Globus pallidus (tissue), 1 donor: ENCODE measurements around the gene GDF7.

Experiments used
- DNase-seq: peaks from one replicate; pipeline ENCODE4 v3.0.0-alpha.2; 2015; ENCODE audit warnings: low spot score

Gene GDF7

GRCh38 chr2:20645301-20645701, 21.6 kb upstream of the GDF7 start:
- DNase-seq: no peak

GRCh38 chr2:20645761-20646160, 21.2 kb upstream of the GDF7 start:
- no peak for DNase-seq

DNA sequence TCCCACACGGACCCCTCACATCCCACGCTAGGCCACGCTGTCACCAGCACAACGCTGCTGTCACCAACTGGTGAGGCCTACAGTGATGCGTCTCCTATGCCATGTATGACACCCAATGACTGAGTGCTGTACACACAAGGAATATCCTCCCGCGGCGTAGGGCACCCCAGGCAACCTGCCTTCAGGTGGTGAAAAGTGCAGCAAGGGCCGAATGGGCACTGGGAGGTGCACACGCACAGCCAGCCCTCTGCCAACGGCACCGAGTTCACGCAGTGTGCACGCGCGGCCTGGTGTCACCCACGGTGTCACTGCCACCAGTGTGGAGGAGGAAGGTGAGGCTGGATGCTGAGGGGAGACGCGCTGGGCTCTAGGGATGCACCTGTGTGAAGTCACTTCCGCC, 20.5 kb upstream of the GDF7 start:
- DNase-seq: no peak

GRCh38 chr2:20647211-20647610, 19.7 kb upstream of the GDF7 start:
- DNase-seq: no peak

- no peak for DNase-seq
Observed at GRCh38 chr2:20647738-20648137, 19.2 kb upstream of the GDF7 start.

GRCh38 chr2:20648206-20648605, 18.7 kb upstream of the GDF7 start:
- no peak for DNase-seq

DNA sequence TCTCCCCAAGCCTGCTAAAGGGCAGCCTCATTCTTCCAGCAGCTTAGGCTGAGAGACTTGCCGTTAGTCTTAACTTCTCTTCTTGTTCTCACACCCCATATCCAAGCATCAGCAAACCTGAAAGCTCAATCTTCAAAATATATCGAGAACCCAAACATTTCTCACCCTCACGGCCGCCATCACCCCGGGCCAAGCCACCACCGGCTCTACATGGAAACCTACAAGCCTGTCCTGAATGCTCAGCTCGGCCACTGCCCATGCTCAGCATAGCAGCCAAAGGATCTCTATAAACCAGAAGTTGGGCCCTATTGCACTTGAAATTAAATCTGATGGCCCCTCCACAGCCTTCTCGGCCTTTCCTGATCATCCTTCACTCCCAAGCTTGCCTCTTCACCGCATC, 18.1 kb upstream of the GDF7 start:
- DNase-seq: no peak

DNA sequence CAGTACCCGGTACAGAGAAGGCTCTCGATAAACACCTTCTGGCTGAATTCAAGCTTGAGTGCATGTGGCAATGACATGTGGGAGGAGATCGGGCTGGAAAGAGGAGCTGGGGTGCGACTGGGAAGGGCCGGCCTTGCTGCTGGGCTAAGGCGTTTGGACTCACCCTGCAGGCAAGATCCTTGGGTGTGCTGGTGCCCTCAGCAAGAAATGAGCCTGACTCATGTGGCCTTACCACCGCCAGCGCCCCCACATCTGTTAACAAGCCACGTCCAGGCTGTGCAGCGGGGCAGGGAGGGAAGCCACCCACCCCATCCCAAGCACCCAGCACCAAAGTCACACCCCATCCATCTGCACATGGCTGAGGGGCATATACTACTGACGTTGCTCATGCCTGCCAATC, 17.4 kb upstream of the GDF7 start:
- no peak for DNase-seq

DNA sequence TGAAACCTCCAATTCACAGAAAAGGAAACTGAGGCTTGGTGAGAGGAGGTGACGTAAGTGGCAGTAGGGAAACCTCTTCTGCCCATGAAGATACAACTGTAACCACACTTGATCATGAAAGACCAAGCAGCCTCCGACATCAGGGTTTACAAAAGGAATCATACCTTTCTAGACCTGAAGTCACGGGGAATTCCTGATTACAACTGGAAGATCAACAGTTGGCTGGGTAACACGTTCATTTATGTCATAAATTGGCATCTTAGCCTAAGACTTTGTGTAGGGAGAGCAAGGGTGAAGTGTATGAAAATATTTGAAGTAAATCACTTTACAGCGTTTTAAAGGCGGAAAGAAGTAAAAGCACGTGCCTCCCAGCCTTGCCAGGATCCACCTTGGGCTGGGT, 17.0 kb upstream of the GDF7 start:
- no peak for DNase-seq

- peak; percentile 47 for DNase-seq
Observed at GRCh38 chr2:20650393-20650876, 16.5 kb upstream of the GDF7 start.

GRCh38 chr2:20650877-20651730, 15.8 kb upstream of the GDF7 start, which contains the start of gene HS1BP3:
Gene HS1BP3 (minus strand): TSS chr2:20651098. CDS start chr2:20651063, 35 bp downstream.
- peak; percentile 85 for DNase-seq

- no peak for DNase-seq
Observed at GRCh38 chr2:20651731-20652099, 15.2 kb upstream of the GDF7 start.

DNA sequence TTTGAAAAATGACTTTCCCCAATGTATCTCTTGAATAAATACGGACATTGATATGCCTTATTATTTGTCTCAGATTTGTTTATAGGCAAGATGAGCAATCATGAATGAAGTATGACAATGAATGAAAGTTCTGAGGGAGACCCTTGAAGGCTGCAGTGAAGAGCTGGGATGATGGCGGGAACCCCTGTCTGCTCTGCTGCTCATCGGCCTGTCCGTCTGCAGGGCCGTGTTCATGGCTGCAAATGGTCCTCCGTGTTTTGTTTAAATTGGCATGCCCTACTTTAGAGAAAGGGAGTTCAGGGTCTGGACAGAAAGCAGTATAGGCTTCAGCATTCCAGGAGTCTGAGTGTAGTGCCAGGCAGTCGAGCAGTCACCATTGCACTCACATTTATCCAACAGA, 14.8 kb upstream of the GDF7 start:
- no peak for DNase-seq

DNA sequence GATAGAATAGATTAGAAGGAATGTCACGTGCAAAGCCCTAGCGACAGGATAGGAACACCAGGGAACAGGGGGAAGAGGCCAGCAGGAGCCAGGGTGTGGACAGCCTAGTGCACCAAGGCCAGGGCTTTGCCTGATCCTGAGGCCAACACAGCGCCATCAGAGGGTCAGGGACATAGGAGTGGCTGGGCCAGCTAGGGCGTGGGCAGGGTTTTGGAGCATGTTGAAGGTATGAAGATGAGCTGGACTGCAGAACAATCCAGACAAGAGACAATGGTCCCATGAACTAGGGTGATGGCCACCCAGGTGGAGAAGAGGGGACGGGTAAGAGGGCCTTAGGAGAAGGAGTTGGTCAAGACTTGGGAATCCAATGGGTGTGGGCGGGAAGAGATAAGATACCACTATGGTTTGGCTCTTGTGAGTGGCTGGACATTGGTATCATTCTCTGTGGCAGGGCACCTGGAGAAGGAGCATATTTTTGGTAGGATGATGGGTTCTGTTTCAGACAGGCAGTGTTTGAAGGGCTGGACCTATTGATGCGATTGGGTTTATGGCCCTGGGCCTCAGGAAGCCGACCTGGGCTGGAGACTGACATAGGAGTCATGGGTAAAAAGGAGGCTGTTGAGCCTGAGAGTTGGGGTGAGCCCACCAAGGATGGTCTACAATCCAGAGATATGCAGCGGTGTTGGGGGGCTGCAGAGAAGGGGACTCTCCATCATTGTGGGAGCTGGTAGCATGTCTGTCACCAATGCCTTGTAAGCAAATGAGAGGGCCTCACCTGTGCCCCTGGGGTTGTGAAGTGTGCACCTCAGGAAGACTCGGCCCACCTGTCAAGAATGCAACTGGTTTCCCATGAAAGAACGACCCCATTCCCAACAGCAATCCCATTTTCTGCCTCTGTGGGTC, 14.0 kb upstream of the GDF7 start:
- no peak for DNase-seq

GRCh38 chr2:20653695-20654534, 13.0 kb upstream of the GDF7 start:
- no peak for DNase-seq

DNA sequence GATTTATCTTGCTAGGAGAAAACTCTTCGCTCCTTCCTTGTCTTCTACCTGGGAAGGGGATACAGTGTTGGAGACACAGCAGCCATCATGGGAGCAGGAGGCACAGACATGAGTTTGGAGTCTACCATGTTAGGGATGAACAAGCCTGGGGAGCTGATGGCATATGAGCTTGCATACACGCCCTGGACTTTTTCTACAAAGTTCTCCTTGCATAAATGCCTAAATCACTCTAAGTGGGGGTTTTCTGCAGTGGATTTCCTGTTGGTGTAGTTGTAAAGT, 12.5 kb upstream of the GDF7 start:
- no peak for DNase-seq

DNA sequence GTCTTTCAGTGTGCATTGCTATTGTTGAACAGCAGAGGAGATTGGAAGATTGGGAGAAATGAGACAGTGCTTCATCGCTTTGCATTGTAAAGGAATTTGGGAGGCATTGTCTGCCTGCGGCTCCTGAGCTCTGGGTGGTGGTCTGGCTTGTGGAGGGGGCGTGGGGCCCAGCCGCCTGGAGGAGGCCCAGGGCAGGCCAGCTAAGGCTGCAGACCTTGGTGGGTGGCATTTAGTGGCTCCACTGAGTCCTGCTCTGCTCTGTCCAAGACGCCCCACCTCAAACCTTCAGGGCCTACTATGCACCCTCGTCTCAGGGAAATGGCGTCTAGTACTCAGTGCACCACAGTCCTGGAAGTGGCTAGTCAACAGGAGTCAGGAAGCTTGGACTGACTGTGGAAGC, 10.4 kb upstream of the GDF7 start:
- no peak for DNase-seq

DNA sequence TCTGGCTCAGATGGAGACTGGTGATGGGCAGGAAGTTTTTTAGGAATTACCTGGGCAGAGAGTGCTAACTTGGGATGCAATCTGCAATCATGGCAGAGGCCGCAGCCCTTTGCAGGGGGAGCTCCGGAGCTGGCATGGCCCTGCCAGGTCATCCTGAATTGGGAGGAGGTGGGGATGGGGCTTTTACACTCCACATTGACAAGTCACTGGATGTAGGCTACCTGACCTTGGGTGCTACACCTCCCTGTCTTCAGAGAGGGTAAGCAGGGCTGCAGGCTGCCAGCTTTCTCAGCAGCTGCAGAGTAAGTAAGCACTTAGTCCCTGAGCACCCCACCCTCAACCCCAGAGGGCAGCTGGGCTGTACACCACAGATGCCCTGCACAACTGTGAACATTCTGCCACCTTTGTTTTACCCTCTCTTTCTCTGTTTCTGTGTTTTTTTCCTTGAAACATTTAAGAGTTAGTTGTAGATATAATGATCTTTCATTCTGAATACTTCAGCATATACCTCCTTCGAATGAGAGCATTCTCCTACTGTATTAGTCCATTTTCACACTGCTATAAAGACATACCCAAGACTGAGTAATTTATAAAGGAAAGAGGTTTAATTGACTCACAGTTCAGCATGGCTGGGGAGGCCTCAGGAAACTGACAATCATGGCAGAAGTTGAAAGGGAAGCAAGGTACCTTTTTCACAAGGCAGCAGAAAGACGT, 9.3 kb upstream of the GDF7 start:
- DNase-seq: no peak

DNA sequence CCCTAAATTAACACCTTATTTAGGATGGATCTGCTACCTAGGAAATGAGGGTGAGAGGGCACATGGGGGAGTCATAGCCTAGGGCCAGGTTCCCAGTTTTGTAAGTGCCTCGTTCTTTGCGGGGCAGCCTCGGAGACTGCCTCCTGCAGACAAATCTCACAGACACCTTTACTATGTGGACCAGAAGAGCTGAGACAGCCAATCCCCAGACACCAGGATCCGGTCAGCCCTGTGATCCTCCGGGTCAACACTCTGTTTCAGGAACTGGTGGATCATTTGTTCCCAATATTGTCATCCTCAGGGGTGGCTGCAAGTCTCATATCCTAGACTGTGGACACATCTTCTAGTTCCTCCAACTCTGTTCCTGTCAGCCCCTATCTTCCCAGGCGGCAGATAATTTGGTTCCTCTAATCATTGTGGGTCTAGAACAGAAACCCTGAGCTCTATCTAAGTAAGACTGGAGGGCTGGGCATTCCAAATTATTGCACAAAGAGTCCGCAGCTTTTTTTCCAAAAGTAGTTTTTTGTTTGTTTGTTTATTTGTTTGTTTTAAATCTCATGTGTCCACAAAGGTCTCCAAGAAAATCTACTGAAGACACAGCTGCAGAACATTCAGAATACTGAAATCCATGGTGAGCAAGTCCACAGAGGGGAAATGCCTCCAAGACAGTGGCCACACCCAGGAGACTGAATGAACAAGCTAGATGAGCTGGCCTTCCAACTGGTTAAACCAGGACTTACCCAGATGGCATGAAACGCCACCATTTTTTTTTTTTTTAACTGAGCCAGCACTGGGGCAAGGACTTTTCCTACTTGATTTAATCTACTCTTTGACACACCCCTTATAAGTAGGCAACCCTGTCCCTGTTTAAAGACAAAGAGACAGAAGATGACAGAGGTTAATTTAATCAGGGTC, 6.2 kb upstream of the GDF7 start:
- no peak for DNase-seq
